GM20000 (cell line): ENCODE data around the gene ASPG.

ENCODE experiments used
- DNase-seq: peaks from one replicate; pipeline ENCODE4 v3.0.0; 2012; ENCODE audit warnings: low spot score
- TF ChIP-seq, protein P1 (sequence below): IDR thresholded peaks from 2 replicates; pipeline ENCODE4 v1.5.1; 2012; ENCODE audit warnings: mild to moderate bottlenecking, control low read depth; ENCODE audit errors: extremely low read depth, missing control alignments

Gene ASPG

DNA sequence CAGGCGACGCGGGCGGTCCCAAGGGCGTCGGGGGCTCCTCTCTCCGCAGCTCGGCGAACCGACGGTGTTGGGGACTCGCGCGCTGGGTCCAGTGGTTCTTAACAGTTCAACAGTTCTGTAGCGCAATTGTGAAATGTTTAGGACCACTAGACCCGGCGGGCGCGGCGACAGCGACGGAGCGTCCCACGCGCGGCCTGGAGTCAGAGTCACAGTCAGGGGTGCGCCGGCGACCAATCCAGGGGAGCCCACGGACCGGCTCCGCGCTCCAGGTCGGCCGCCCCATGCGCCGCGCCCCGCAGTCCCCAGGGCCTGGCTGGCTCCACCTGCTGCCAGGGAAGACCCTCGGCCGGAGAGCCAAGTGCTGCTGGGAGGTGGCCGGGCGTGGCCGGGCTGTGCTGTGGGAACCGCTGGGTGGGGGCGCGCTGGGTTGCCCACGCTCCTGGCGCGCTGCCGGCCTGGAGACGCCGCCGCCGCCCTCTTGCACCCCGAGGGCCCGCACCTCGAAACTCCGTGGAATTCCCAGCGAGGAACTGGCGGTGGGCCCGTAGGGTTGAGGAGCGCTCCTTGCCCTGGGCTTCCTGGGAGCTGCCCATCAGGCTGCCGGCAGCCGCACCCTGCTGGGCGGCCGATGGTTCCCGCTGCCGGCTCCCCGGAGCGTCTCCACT is 32.0 kb downstream of the ASPG start:
- TF ChIP-seq, protein P1, sequence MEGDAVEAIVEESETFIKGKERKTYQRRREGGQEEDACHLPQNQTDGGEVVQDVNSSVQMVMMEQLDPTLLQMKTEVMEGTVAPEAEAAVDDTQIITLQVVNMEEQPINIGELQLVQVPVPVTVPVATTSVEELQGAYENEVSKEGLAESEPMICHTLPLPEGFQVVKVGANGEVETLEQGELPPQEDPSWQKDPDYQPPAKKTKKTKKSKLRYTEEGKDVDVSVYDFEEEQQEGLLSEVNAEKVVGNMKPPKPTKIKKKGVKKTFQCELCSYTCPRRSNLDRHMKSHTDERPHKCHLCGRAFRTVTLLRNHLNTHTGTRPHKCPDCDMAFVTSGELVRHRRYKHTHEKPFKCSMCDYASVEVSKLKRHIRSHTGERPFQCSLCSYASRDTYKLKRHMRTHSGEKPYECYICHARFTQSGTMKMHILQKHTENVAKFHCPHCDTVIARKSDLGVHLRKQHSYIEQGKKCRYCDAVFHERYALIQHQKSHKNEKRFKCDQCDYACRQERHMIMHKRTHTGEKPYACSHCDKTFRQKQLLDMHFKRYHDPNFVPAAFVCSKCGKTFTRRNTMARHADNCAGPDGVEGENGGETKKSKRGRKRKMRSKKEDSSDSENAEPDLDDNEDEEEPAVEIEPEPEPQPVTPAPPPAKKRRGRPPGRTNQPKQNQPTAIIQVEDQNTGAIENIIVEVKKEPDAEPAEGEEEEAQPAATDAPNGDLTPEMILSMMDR, result no peak
- DNase-seq, result no peak

DNA sequence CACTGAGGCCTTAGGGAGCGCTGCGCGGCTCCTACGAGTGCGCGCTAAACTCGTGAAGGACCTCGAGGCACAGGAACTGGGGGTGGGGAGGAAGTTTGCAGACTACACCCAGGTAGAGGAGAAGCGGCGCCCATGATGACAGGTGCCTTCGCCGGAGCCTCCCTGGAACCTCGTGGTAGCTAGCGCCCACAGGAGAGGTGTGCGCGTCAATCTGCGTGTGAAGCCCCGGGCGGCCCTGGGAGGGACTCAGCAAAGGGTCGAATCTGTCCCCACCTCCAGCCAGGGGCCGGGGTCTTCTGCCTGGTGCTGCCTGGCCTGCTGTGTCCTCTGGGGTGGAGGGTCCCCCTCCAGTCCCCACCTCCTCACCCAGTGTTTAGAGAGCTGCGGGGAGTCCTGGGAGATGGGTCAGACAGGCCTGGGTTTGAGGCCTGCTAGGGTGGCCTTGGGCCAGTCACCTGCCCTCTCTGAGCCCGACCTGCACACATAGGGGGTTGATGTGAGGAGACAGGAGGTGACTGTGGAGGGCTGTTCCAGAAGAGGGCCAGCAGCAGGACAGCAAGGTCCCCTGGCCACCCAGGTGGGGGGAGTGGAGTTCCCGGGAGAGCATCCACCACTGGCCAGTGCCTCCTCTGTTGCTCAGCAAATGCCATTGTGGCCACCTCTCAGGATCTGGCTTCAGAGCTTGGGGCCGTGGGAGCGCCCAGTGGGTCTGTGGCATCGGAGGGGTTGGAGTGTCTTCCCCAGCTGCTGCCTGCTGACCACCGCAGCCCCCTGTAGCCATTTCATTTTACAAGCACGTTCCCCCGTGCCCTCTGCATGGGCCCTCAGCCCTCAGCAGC is 32.7 kb downstream of the ASPG start:
- TF ChIP-seq, protein P1, result no peak
- no peak for DNase-seq

DNA sequence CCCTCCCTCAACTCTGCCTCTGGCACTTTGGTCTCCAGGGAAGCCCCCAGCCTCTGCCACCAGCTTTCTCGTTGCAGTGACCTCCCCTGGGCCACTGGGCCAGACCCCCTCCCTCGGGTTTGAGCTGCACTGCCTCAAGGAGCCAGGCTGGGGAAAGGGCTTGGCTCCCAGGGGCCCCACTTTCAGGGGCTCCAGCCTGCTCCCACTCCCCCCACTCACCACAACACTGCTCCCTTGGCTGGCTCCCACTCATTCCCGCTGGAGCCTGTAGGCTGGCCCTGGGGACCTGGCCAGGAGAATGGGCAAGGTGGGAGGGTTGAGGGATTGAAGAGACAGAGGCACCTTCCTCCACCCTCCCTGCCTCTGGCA is 33.6 kb downstream of the ASPG start:
- TF ChIP-seq, protein P1, result no peak
- DNase-seq, result no peak

DNA sequence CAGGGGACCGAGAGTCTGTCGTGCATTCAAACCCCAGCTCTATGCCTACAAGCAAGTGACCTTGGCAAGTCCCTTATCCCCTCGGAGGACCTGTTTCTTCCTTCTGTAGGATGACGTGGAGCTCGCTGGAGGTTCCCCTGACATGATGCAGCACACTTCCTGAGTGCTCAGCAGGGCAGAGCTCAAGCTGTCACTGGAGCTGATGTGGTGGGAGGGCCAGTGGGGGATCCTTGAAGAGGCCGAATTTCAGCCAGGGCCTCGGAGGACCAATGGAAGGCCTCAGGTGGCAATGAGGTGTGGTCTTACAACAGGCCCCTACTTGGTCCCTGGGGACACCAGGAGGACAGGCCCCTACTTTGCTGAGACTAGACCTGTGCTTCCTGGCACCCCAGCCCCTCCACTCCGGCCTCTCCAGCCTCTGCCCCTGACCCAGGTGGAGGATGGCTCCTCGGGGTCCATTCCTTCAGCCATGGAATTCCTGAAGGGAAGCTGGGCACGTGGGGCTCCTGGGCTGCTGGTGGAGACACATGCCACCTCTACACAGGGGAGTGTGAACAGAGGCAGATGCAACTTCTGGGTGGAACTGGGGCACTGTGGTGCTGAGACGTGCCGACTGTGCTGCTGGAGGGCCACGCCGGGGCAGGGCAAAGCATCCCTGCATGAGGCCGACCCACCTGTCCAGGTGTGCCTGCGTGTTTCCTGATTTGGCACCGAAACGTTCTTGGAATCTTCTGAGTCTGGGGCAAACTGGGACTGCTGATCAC is 34.2 kb downstream of the ASPG start:
- TF ChIP-seq, protein P1, result no peak
- DNase-seq, result no peak

DNA sequence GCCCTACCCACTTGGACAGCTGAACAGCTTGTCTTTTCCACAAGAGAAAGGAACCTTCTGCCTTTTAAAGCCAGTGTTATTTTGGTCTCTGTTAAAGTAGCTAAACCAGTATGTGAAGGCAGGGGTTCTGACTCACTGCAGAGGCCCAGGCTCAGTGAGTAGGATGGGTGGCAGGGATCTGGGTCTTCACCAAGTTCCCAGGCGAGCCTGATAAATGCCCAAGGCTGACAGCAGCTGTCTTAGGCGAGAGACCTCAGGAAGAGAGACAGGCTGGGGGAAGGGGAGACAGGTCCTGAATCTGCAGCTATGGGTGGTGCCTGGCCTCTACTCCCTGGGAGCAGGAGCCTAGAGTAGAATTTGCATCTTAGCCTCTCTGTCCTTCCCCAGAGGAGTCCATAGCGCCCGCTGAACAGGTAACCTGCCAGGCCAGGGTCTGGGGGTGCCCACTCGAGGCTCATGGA is 34.8 kb downstream of the ASPG start:
- DNase-seq, result no peak

DNA sequence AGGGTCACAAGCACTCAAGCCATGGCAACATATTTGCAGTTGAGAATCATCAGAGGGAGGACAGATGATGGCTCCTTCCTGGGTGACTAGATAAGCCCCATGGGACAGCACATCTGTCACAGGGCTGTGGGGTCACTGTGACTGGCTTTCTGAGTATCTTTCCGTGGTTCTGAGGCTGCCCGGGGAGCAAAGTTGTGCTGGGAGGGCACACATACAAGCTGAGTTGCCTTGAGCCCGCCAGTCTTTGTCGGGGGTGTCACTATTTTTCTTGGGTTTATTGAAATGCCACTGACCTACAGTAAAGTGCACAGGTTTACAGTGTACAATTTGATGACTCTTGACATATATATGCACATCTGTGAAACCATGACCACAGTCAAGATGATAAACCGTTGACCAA is 35.6 kb downstream of the ASPG start:
- TF ChIP-seq, protein P1, result no peak
- no peak for DNase-seq

More for the DNA sequence above, 34.8 kb downstream of the ASPG start:
- TF ChIP-seq, protein P1, result no peak
